ENCODE measurements around the gene SMIM20.

Gene SMIM20

GRCh38 chr4:25927361-25928195 is 13.6 kb downstream of the SMIM20 start:
- no peak for DNase-seq (ENCODE audit: low read depth, low spot score)
- POLR2A ChIA-PET: interaction anchor here (0.8 kb wide), 1 partner anchor 14 kb away, joined by 3 read pairs; no protein-coding TSS in a partner anchor
- no peak overlapping the region for H3K4me3 ChIP-seq (ENCODE audit: low read depth, low read length)
- no peak for TF ChIP-seq CTCF (IDR thresholded peaks at IDR 0.05; ENCODE audit: insufficient read depth, low read length, missing control alignments)
- CTCF ChIA-PET: interaction anchor here (1.1 to 3.0 kb wide), 6 partner anchors 10 to 487 kb away, joined by 4 to 13 read pairs (median 8); no protein-coding TSS in a partner anchor

- H3K4me3 ChIP-seq (ENCODE audit: low read depth, low read length): no peak overlapping the region
- no peak for TF ChIP-seq CTCF (IDR thresholded peaks at IDR 0.05; ENCODE audit: insufficient read depth, low read length, missing control alignments)
- CTCF ChIA-PET: interaction anchor here (0.8 to 3.0 kb wide), 9 partner anchors 8 to 488 kb away, joined by 3 to 13 read pairs (median 4); partner anchors contain the start of gene SMIM20
- DNase-seq (ENCODE audit: low read depth, low spot score): no peak
- POLR2A ChIA-PET: interaction anchor here (1.0 kb wide), 1 partner anchor 15 kb away, joined by 3 read pairs; the partner anchor contains the start of gene SMIM20
Measured at GRCh38 chr4:25928379-25929297, 14.6 kb downstream of the SMIM20 start.

DNA sequence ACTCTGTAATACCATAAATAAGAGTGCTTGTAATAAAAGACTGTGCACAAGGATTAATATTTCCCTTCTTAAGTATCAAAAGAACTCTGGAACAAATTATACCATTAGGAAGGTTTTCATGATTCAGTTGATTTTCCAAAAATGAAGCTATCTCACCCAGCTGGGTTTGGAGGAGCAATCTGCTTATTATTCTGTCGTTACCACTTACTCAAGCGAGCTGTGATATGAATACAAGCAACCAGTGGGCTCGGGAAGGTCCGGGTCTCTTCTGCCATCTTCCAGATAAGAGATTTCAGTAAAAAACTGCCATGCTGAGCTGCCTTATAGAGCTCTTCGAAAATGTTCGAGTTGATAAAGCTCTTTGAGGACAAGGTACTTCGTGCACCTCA is 15.3 kb downstream of the SMIM20 start:
- no peak for TF ChIP-seq CTCF (IDR thresholded peaks at IDR 0.05; ENCODE audit: insufficient read depth, low read length, missing control alignments)
- no peak for DNase-seq (ENCODE audit: low read depth, low spot score)
- POLR2A ChIA-PET: no interaction called here
- H3K4me3 ChIP-seq (ENCODE audit: low read depth, low read length): no peak overlapping the region
- CTCF ChIA-PET: interaction anchor here (1.0 to 2.8 kb wide), 8 partner anchors 7 to 162 kb away, joined by 3 to 11 read pairs (median 4); partner anchors contain the start of gene SMIM20

- DNase-seq (ENCODE audit: low read depth, low spot score): no peak
- CTCF ChIA-PET: no interaction called here
- POLR2A ChIA-PET: no interaction called here
Measured at GRCh38 chr4:25930731-25931354, 16.8 kb downstream of the SMIM20 start.

DNA sequence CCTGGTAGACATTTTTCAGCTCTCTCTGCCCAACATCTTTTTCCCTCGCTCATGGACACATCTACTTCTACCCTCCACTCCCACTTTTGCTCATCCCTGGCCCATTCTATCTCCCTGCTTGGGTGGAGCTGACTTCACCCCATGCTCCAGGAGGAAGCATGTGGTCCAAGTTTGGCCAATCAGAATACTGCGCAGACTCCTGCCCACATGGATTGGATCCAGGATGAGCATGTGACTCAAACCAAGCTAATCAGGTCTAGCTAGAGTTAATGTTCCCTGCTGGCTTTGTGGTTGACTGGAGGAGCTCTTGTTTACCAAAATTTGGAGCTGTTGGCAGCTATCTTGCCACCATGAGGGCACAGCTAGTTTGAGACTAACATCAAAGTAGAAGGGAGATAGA is 22.7 kb downstream of the SMIM20 start:
- POLR2A ChIA-PET: no interaction called here
- TF ChIP-seq CTCF (IDR thresholded peaks at IDR 0.05; ENCODE audit: insufficient read depth, low read length, missing control alignments): no peak
- no peak for DNase-seq (ENCODE audit: low read depth, low spot score)
- no peak overlapping the region for H3K4me3 ChIP-seq (ENCODE audit: low read depth, low read length)
- CTCF ChIA-PET: interaction anchor here (0.7 to 1.9 kb wide), 4 partner anchors 8 to 51 kb away, joined by 3 to 4 read pairs (median 4); no protein-coding TSS in a partner anchor

More at GRCh38 chr4:25930731-25931354, 16.8 kb downstream of the SMIM20 start:
- H3K4me3 ChIP-seq (ENCODE audit: low read depth, low read length): no peak overlapping the region
- TF ChIP-seq CTCF (IDR thresholded peaks at IDR 0.05; ENCODE audit: insufficient read depth, low read length, missing control alignments): no peak

Measured in AG04449 (cell line).